Breast epithelium (tissue), 3 donors: ENCODE results near the gene DTYMK.

Source experiments
- POLR2A ChIP-seq: fragments of 450-650 bp; IDR thresholded peaks from one replicate; pipeline ENCODE4 v1.6.1; 2016; ENCODE audit warnings: antibody characterized with exemption, mild to moderate bottlenecking, moderate library complexity
- POLR2AphosphoS5 ChIP-seq, 3 donors: sonication (generic); formaldehyde crosslinking; IDR thresholded peaks; one replicate each; pipeline ENCODE4 v1.6.1; 2017; ENCODE audit warnings: antibody characterized with exemption in 3 of 3

DNA sequence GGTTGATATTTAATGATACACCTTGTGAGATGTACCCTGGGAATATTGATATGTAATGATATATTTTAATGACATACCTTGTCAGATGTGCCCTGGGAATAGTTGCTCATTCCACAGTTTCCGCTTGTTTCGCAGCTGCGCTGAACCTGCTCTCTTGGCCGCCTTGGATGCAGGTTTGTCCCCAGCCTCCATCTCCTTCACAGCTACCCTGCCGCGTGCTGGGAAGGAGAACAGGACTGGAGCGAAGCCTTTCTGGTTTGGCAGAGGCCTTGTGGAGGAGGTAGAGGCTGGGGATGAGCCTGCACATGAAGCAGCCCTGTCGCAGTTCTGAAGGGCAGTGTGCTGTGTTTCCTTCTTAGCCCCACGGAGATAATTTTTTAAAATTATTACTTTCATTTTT lies 34.5 kb downstream of the DTYMK start:
- TF ChIP-seq POLR2A: no peak
- TF ChIP-seq POLR2AphosphoS5 (IDR thresholded peaks at IDR 0.05): no peak
